ENCODE measurements around the gene ZNF836. TPM values are rescaled to one million over a fixed set of nuclear protein-coding genes. Genes with fewer than 3 reads are reported as not detected.

The ZNF836 gene
- total and polyA plus RNA-seq, 5 donors from 2014 or later, result 3.0 to 22.4 (median 9.3) TPM

DNA sequence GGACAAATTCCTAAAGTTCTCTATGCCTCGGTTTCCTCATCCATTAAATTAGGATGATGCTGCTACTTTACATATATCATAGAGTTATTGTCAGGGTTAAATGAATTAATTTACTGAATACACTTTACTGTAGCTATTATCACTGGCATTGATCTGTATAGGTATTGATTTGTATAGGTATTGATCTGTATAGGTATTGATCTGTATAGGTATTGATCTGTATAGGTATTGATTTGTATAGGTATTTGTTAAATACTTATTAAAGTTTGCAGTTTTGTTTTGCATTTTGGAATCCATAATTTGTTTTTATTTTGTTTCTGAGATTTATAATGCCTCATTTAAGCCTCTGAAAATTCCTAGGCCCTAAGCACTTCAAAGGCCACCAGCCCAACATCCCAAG lies 16.0 kb upstream of the ZNF836 start:
- no peak overlapping the region for H3K27ac Mint-ChIP-seq
- no peaks in the 10 kb centered on the region for H3K27me3 Mint-ChIP-seq

GRCh38 chr19:52176574-52176973 lies 5.2 kb upstream of the ZNF836 start:
- peaks cover 7 to 11% (median 8%) of the 10 kb centered on the region in 4 donors for H3K4me1 Mint-ChIP-seq
- H3K27ac Mint-ChIP-seq, result no peak overlapping the region
- H3K27me3 Mint-ChIP-seq, result peaks cover 6% of the 10 kb centered on the region
- Histone ChIP-seq H3K27me3 (ENCODE audit: control insufficient read depth, insufficient read depth, low read length) (no peaks in the 10 kb centered on the region), H3K27ac (ENCODE audit: insufficient read depth, low read length, poor library complexity, severe bottlenecking) (no peak overlapping the region), H3K4me3 (ENCODE audit: low read depth, low read length) (no peak overlapping the region), H3K4me1 (ENCODE audit: control insufficient read depth, insufficient read depth, low read length, poor library complexity, severe bottlenecking) (peaks cover 8% of the 10 kb centered on the region), H3K36me3 (ENCODE audit: control insufficient read depth, insufficient read depth, low read length) (no peaks in the 10 kb centered on the region), H3K9me3 (ENCODE audit: control insufficient read depth in 2 of 2, low read length in 2 of 2) (no peaks in the 10 kb centered on the region)
- H3K36me3 Mint-ChIP-seq, result no peaks in the 10 kb centered on the region
- ATAC-seq (ENCODE audit: low read depth in 2 of 2) (no peak), DNase-seq (no peak)
- peak overlapping the region in 2 of 4 donors; percentile 0 to 67 for H3K4me3 Mint-ChIP-seq
- H3K9me3 Mint-ChIP-seq, result peaks cover 0 to 2% (median 0%) of the 10 kb centered on the region in 7 donors

More for the DNA sequence above, 16.0 kb upstream of the ZNF836 start:
- peaks cover 29% of the 10 kb centered on the region for H3K4me1 ChIP-seq (ENCODE audit: control insufficient read depth, insufficient read depth, low read length, poor library complexity, severe bottlenecking)
- H3K27me3 ChIP-seq (ENCODE audit: control insufficient read depth, insufficient read depth, low read length), result no peaks in the 10 kb centered on the region
- Mint-ChIP-seq H3K4me3 (no peak overlapping the region), H3K36me3 (peaks cover 8% of the 10 kb centered on the region), H3K4me1 (peaks cover 12 to 31% (median 23%) of the 10 kb centered on the region in 4 donors), H3K9me3 (no peaks in the 10 kb centered on the region)
- DNase-seq (no peak), ATAC-seq (ENCODE audit: low read depth in 2 of 2) (no peak)
- H3K36me3 ChIP-seq (ENCODE audit: control insufficient read depth, insufficient read depth, low read length), result peaks cover under 1% of the 10 kb centered on the region
- no peak overlapping the region for H3K4me3 ChIP-seq (ENCODE audit: low read depth, low read length)
- no peak overlapping the region for H3K27ac ChIP-seq (ENCODE audit: insufficient read depth, low read length, poor library complexity, severe bottlenecking)
- no peaks in the 10 kb centered on the region for H3K9me3 ChIP-seq (ENCODE audit: control insufficient read depth in 2 of 2, low read length in 2 of 2)

DNA sequence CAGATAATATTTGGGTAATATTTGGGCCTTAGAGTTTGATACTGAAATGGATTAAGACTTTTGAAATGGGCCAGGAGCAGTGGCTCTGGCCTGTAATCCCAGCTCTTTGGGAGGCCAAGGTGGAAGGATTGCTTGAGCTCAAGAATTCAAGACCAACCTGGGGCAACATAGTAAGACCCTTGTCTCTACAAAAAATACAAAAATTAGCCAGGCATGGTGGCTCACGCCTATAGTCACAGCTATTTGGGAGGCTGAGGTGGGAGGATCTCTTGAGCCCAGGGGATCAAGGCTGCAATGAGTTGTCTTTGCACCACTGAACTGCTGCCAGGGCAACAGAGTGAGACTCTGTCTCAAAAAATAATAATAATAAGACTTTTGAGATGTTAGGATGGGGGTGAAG lies 926 bp upstream of the ZNF836 start:
- peak overlapping the region; percentile 95 to 98 (median 97) for H3K27ac Mint-ChIP-seq
- peaks cover 12 to 45% (median 23%) of the 10 kb centered on the region in 4 donors for H3K4me1 Mint-ChIP-seq

GRCh38 chr19:52170863-52171320 lies 529 bp downstream of the ZNF836 start:
- peak overlapping the region; percentile 88 for H3K27ac ChIP-seq (ENCODE audit: insufficient read depth, low read length, poor library complexity, severe bottlenecking)
- peaks cover 34% of the 10 kb centered on the region for H3K36me3 Mint-ChIP-seq
- no peak for DNase-seq
- H3K36me3 ChIP-seq (ENCODE audit: control insufficient read depth, insufficient read depth, low read length), result peaks cover 33% of the 10 kb centered on the region
- peaks cover 20% of the 10 kb centered on the region for H3K4me1 ChIP-seq (ENCODE audit: control insufficient read depth, insufficient read depth, low read length, poor library complexity, severe bottlenecking)
- H3K27me3 Mint-ChIP-seq, result no peaks in the 10 kb centered on the region
- H3K4me3 ChIP-seq (ENCODE audit: low read depth, low read length), result peak overlapping the region; percentile 97
- H3K9me3 ChIP-seq (ENCODE audit: control insufficient read depth in 2 of 2, low read length in 2 of 2), result peaks cover 5 to 9% of the 10 kb centered on the region in 2 experiments
- H3K9me3 Mint-ChIP-seq, result peaks cover 0 to 16% (median 4%) of the 10 kb centered on the region in 7 donors
- H3K4me3 Mint-ChIP-seq, result peak overlapping the region; percentile 91 to 96 (median 94)
- H3K27ac Mint-ChIP-seq, result peak overlapping the region; percentile 95 to 98 (median 97)
- peak; percentile 3 to 4 for ATAC-seq (ENCODE audit: low read depth in 2 of 2)
- peaks cover 12 to 45% (median 23%) of the 10 kb centered on the region in 4 donors for H3K4me1 Mint-ChIP-seq
- no peaks in the 10 kb centered on the region for H3K27me3 ChIP-seq (ENCODE audit: control insufficient read depth, insufficient read depth, low read length)

More for the DNA sequence above, 926 bp upstream of the ZNF836 start:
- Histone ChIP-seq H3K27ac (ENCODE audit: insufficient read depth, low read length, poor library complexity, severe bottlenecking) (peak overlapping the region; percentile 88), H3K27me3 (ENCODE audit: control insufficient read depth, insufficient read depth, low read length) (no peaks in the 10 kb centered on the region), H3K4me3 (ENCODE audit: low read depth, low read length) (peak overlapping the region; percentile 86), H3K9me3 (ENCODE audit: control insufficient read depth in 2 of 2, low read length in 2 of 2) (peaks cover 2 to 9% of the 10 kb centered on the region in 2 experiments), H3K4me1 (ENCODE audit: control insufficient read depth, insufficient read depth, low read length, poor library complexity, severe bottlenecking) (peaks cover 20% of the 10 kb centered on the region), H3K36me3 (ENCODE audit: control insufficient read depth, insufficient read depth, low read length) (peaks cover 22% of the 10 kb centered on the region)
- DNase-seq (no peak), ATAC-seq (ENCODE audit: low read depth in 2 of 2) (no peak)
- Mint-ChIP-seq H3K4me3 (peak overlapping the region; percentile 91 to 96 (median 94)), H3K27me3 (no peaks in the 10 kb centered on the region), H3K36me3 (peaks cover 33% of the 10 kb centered on the region), H3K9me3 (peaks cover 0 to 13% (median 4%) of the 10 kb centered on the region in 7 donors)

- peaks cover 0 to 16% (median 7%) of the 10 kb centered on the region in 7 donors for H3K9me3 Mint-ChIP-seq
These were observed 1.1 kb downstream of the ZNF836 start for GRCh38 chr19:52170304-52170703.

GRCh38 chr19:52155596-52156359 lies 15.6 kb downstream of the ZNF836 start:
- H3K4me3 ChIP-seq (ENCODE audit: low read depth, low read length), result peak overlapping the region; percentile 14
- no peak overlapping the region for H3K4me3 Mint-ChIP-seq

More at GRCh38 chr19:52170304-52170703, 1.1 kb downstream of the ZNF836 start:
- ATAC-seq (ENCODE audit: low read depth in 2 of 2) (no peak), DNase-seq (peak in 1 of 3 donors; percentile 21)
- peak overlapping the region; percentile 97 for H3K4me3 ChIP-seq (ENCODE audit: low read depth, low read length)
- Mint-ChIP-seq H3K4me1 (peaks cover 12 to 47% (median 23%) of the 10 kb centered on the region in 4 donors), H3K4me3 (peak overlapping the region; percentile 91 to 96 (median 94)), H3K27ac (peak overlapping the region; percentile 95 to 98 (median 97)), H3K27me3 (no peaks in the 10 kb centered on the region), H3K36me3 (peaks cover 38% of the 10 kb centered on the region)
- H3K27me3 ChIP-seq (ENCODE audit: control insufficient read depth, insufficient read depth, low read length), result no peaks in the 10 kb centered on the region
- peaks cover 10 to 12% of the 10 kb centered on the region in 2 experiments for H3K9me3 ChIP-seq (ENCODE audit: control insufficient read depth in 2 of 2, low read length in 2 of 2)
- peak overlapping the region; percentile 88 for H3K27ac ChIP-seq (ENCODE audit: insufficient read depth, low read length, poor library complexity, severe bottlenecking)
- H3K4me1 ChIP-seq (ENCODE audit: control insufficient read depth, insufficient read depth, low read length, poor library complexity, severe bottlenecking), result peaks cover 20% of the 10 kb centered on the region
- H3K36me3 ChIP-seq (ENCODE audit: control insufficient read depth, insufficient read depth, low read length), result peaks cover 39% of the 10 kb centered on the region

DNA sequence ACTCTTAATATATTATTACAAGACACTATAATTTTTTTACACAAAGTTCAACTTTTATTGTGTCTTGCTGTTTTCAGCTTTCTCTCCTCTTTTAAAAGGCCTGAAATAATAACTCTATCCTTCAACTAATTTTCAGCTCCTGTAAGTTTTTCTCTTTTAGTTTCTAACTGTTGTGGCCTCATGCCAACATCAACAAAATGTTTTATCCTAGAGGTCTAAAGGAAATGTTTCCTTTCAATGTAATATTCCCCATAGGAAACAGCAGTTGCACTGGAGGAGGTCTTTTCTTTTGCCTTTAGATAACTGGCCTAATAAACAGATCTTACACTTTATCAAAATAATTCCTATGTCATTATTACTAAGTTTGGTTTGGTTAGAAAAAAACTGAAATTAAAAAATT lies 23.2 kb downstream of the ZNF836 start:
- no peak overlapping the region for H3K4me3 Mint-ChIP-seq
- peaks cover 4% of the 10 kb centered on the region for H3K27me3 Mint-ChIP-seq

More at GRCh38 chr19:52155596-52156359, 15.6 kb downstream of the ZNF836 start:
- H3K4me1 Mint-ChIP-seq, result peaks cover 0 to 5% (median 2%) of the 10 kb centered on the region in 4 donors
- DNase-seq (no peak), ATAC-seq (ENCODE audit: low read depth in 2 of 2) (no peak)
- Histone ChIP-seq H3K27ac (ENCODE audit: insufficient read depth, low read length, poor library complexity, severe bottlenecking) (no peak overlapping the region), H3K36me3 (ENCODE audit: control insufficient read depth, insufficient read depth, low read length) (peaks cover 44% of the 10 kb centered on the region), H3K27me3 (ENCODE audit: control insufficient read depth, insufficient read depth, low read length) (no peaks in the 10 kb centered on the region), H3K9me3 (ENCODE audit: control insufficient read depth in 2 of 2, low read length in 2 of 2) (peaks cover 87 to 99% of the 10 kb centered on the region in 2 experiments), H3K4me1 (ENCODE audit: control insufficient read depth, insufficient read depth, low read length, poor library complexity, severe bottlenecking) (no peaks in the 10 kb centered on the region)
- H3K36me3 Mint-ChIP-seq, result peaks cover 65% of the 10 kb centered on the region
- no peak overlapping the region for H3K27ac Mint-ChIP-seq
- H3K27me3 Mint-ChIP-seq, result peaks cover 4% of the 10 kb centered on the region
- H3K9me3 Mint-ChIP-seq, result peaks cover 4 to 88% (median 48%) of the 10 kb centered on the region in 7 donors

More for the DNA sequence above, 23.2 kb downstream of the ZNF836 start:
- DNase-seq, result no peak
- Mint-ChIP-seq H3K36me3 (peaks cover 19% of the 10 kb centered on the region), H3K27ac (no peak overlapping the region), H3K4me1 (peaks cover 0 to 5% (median 0%) of the 10 kb centered on the region in 4 donors), H3K9me3 (peaks cover 2 to 42% (median 17%) of the 10 kb centered on the region in 7 donors)
- no peaks in the 10 kb centered on the region for H3K4me1 ChIP-seq (ENCODE audit: control insufficient read depth, insufficient read depth, low read length, poor library complexity, severe bottlenecking)
- no peak overlapping the region for H3K27ac ChIP-seq (ENCODE audit: insufficient read depth, low read length, poor library complexity, severe bottlenecking)
- H3K27me3 ChIP-seq (ENCODE audit: control insufficient read depth, insufficient read depth, low read length), result no peaks in the 10 kb centered on the region
- no peaks in the 10 kb centered on the region for H3K36me3 ChIP-seq (ENCODE audit: control insufficient read depth, insufficient read depth, low read length)
- peaks cover 51 to 76% of the 10 kb centered on the region in 2 experiments for H3K9me3 ChIP-seq (ENCODE audit: control insufficient read depth in 2 of 2, low read length in 2 of 2)
- H3K4me3 ChIP-seq (ENCODE audit: low read depth, low read length), result no peak overlapping the region
- no peak for ATAC-seq (ENCODE audit: low read depth in 2 of 2)

Data from CD4-positive, CD25-positive, alpha-beta regulatory T cell (primary cell).